OCI-LY1 (cell line): Measurements from ENCODE around the gene MZF1.

Experiments
- CTCF ChIP-seq: fragments of 200-600 bp; sonication (generic), shearing (Covaris generic); IDR thresholded peaks from 2 replicates; pipeline ENCODE4 v1.5.1; 2017; ENCODE audit warnings: mild to moderate bottlenecking, antibody characterized with exemption, low read length, moderate library complexity, mixed read lengths
- EZH2 ChIP-seq: fragments of 200-600 bp; sonication (generic), shearing (Covaris generic); IDR thresholded peaks from 2 replicates; pipeline ENCODE4 v1.8.0; 2017; ENCODE audit warnings: borderline replicate concordance, mixed run types, mild to moderate bottlenecking, antibody characterized with exemption, low read length, moderate library complexity, mixed read lengths

- TF ChIP-seq CTCF (no peak), EZH2 (no peak)
These were observed 29.1 kb downstream of the MZF1 start, which contains the start of gene TRIM28 for GRCh38 chr19:58543826-58544590.
